SK-N-SH (cell line): ENCODE data around the gene STUB1. TPM values are rescaled to one million over a fixed set of nuclear protein-coding genes. Genes with fewer than 3 reads are reported as not detected.

Experiments used
- CTCF ChIA-PET: fragments of 300-600, 350-600 bp; formaldehyde crosslinking; extraction: SDS; loops from one replicate; lab custom pipeline; 2021; lab: Yijun Ruan, JAX
- POLR2A ChIA-PET: fragments of 350-600 bp; sonication (Branson Sonifier 250); formaldehyde crosslinking; extraction: SDS; loops from one replicate; lab custom pipeline; 2020; ENCODE audit warnings: antibody characterized with exemption, inconsistent platforms; lab: Yijun Ruan, JAX
- DNase-seq: peaks from one replicate; pipeline ENCODE4 v3.0.0; 2012
- H2AFZ ChIP-seq: fragments of 200-600 bp; sonication (generic); 2 replicates; pipeline ENCODE4 v1.8.1; 2016; ENCODE audit warnings: antibody characterized with exemption, mild to moderate bottlenecking, low read depth
- H3F3A ChIP-seq: fragments of 200-600 bp; sonication (generic); replicated peaks from 2 replicates; pipeline ENCODE3; 2016; ENCODE audit warnings: antibody characterized with exemption, mild to moderate bottlenecking; ENCODE audit not compliant: insufficient read depth
- H3K27ac ChIP-seq, 2 experiments: fragments of 200-500 bp in 1 of 2; fragments of 200-600 bp in 1 of 2; sonication (Bioruptor generic) in 1 of 2; sonication (generic), shearing (Covaris generic) in 1 of 2; 2 replicates each; pipeline versions ENCODE4 v1.5.1 to v1.6.1; 2014 to 2016; ENCODE audit warnings: low read depth in 2 of 2, inconsistent platforms in 1 of 2, low read length in 1 of 2, mild to moderate bottlenecking in 1 of 2, mixed read lengths in 1 of 2
- H3K27me3 ChIP-seq: fragments of 200-600 bp; sonication (generic), shearing (Covaris generic); 2 replicates; pipeline ENCODE4 v1.6.1; 2016; ENCODE audit warnings: mixed run types; ENCODE audit not compliant: insufficient read depth
- H3K36me3 ChIP-seq, 2 experiments: fragments of 200-500 bp in 1 of 2; fragments of 200-600 bp in 1 of 2; sonication (Bioruptor generic) in 1 of 2; sonication (generic) in 1 of 2; replicated peaks in 1 of 2; 2 replicates each; pipeline versions ENCODE3 to v1.5.1; 2014 to 2016; ENCODE audit warnings: low read length in 1 of 2, mild to moderate bottlenecking in 1 of 2; ENCODE audit not compliant: insufficient read depth in 2 of 2, control insufficient read depth in 1 of 2
- H3K4me1 ChIP-seq, 2 experiments: fragments of 200-500 bp in 1 of 2; fragments of 200-600 bp in 1 of 2; sonication (Bioruptor generic) in 1 of 2; sonication (generic), shearing (Covaris generic) in 1 of 2; 2 replicates each; pipeline versions ENCODE4 v1.5.1 to v1.6.1; 2014 to 2016; ENCODE audit warnings: low read depth in 1 of 2, low read length in 1 of 2, mixed run types in 1 of 2; ENCODE audit not compliant: insufficient read depth in 2 of 2, control insufficient read depth in 1 of 2
- H3K4me2 ChIP-seq: fragments of 200-600 bp; sonication (generic), shearing (Covaris generic); 2 replicates; pipeline ENCODE4 v1.6.1; 2017; ENCODE audit warnings: mixed run types
- H3K4me3 ChIP-seq, 2 experiments: fragments of 200-500 bp in 1 of 2; fragments of 200-600 bp in 1 of 2; sonication (Bioruptor generic) in 1 of 2; sonication (generic), shearing (Covaris generic) in 1 of 2; 2 replicates each; pipeline versions ENCODE4 v1.5.1 to v1.8.1; 2014 to 2016; ENCODE audit warnings: low read depth in 2 of 2, inconsistent platforms in 1 of 2, low read length in 1 of 2, mild to moderate bottlenecking in 1 of 2, mixed read lengths in 1 of 2, moderate library complexity in 1 of 2
- H3K79me2 ChIP-seq: fragments of 200-600 bp; sonication (generic); 2 replicates; pipeline ENCODE4 v1.8.1; 2017; ENCODE audit warnings: mild to moderate bottlenecking; ENCODE audit not compliant: insufficient read depth
- H3K9ac ChIP-seq: fragments of 200-600 bp; sonication (generic); 2 replicates; pipeline ENCODE4 v1.6.1; 2017; ENCODE audit warnings: mixed run types
- H3K9me2 ChIP-seq: fragments of 200-600 bp; sonication (generic); 2 replicates; pipeline ENCODE4 v1.6.1; 2017; ENCODE audit warnings: mixed run types
- H3K9me3 ChIP-seq: fragments of 200-600 bp; sonication (generic); 2 replicates; pipeline ENCODE4 v1.6.1; 2017; ENCODE audit warnings: mixed run types, mild to moderate bottlenecking, moderate library complexity
- H4K20me1 ChIP-seq: fragments of 200-600 bp; sonication (generic); 2 replicates; pipeline ENCODE4 v1.6.1; 2017; ENCODE audit warnings: mild to moderate bottlenecking, mixed run types; ENCODE audit not compliant: insufficient read depth
- CHD2 ChIP-seq: fragments of 150-350 bp; IDR thresholded peaks from 2 replicates; pipeline ENCODE4 v1.6.1; 2018; ENCODE audit warnings: low read length; ENCODE audit not compliant: partially characterized antibody
- EP300 ChIP-seq, 2 experiments: IDR thresholded peaks; 2 replicates each; pipeline versions ENCODE4 v1.4.0 to v1.6.1; 2012; ENCODE audit warnings: borderline replicate concordance in 1 of 2, low read depth in 1 of 2, low read length in 1 of 2
- EZH2phosphoT487 ChIP-seq: fragments of 200-600 bp; sonication (generic); IDR thresholded peaks from 2 replicates; pipeline ENCODE4 v1.6.1; 2017; ENCODE audit warnings: low read depth, mixed run types, mild to moderate bottlenecking, antibody characterized with exemption, moderate library complexity, borderline replicate concordance
- FOXJ3 ChIP-seq: sonication (generic); formaldehyde crosslinking; IDR thresholded peaks from 2 replicates; pipeline ENCODE4 v1.5.1; 2020; ENCODE audit warnings: mild to moderate bottlenecking, missing genetic modification reagents
- FOXM1 ChIP-seq: IDR thresholded peaks from 2 replicates; pipeline ENCODE4 v1.4.0; 2012; ENCODE audit warnings: low read depth, mild to moderate bottlenecking
- GABPA ChIP-seq: IDR thresholded peaks from 2 replicates; pipeline ENCODE4 v1.4.0; 2012; ENCODE audit warnings: low read depth, mild to moderate bottlenecking
- JUND ChIP-seq: IDR thresholded peaks from 2 replicates; pipeline ENCODE4 v1.4.0; 2012
- MEF2A ChIP-seq: IDR thresholded peaks from 2 replicates; pipeline ENCODE4 v1.4.0; 2012; ENCODE audit warnings: low read depth, borderline replicate concordance
- MXI1 ChIP-seq: IDR thresholded peaks from 2 replicates; pipeline ENCODE4 v1.6.1; 2012; ENCODE audit warnings: mild to moderate bottlenecking, low read depth, low read length, improper control_type of control experiment
- NRF1 ChIP-seq: IDR thresholded peaks from 2 replicates; pipeline ENCODE4 v1.6.1; 2012; ENCODE audit warnings: low read depth, mild to moderate bottlenecking, low read length
- SMC3 ChIP-seq: IDR thresholded peaks from 2 replicates; pipeline ENCODE4 v1.6.1; 2012; ENCODE audit warnings: low read depth, low read length, improper control_type of control experiment
- TAF1 ChIP-seq: IDR thresholded peaks from 2 replicates; pipeline ENCODE4 v1.6.1; 2012; ENCODE audit warnings: low read depth, mild to moderate bottlenecking, low read length, moderate library complexity, borderline replicate concordance
- TEAD4 ChIP-seq: IDR thresholded peaks from 2 replicates; pipeline ENCODE4 v1.4.0; 2012; ENCODE audit warnings: mild to moderate bottlenecking, borderline replicate concordance; ENCODE audit not compliant: insufficient read depth
- WGBS: methylation state at CpG from one replicate; pipeline ENCODE4 v1.1.6; 2017; ENCODE audit warnings: low lambda C conversion rate; 5-methylcytosine and 5-hydroxymethylcytosine counted together
- polyA plus RNA-seq, 3 experiments: library from polyadenylated mRNA; depleted of rRNA; stranded (reverse); fragments of >200 nt; gene quantifications; 2 replicates each; pipeline ENCODE4 v1.2.3, GENCODE V29; 2012
- TF ChIP-seq, protein P1 (sequence below): fragments of 200-600 bp; sonication (generic); IDR thresholded peaks from 2 replicates; pipeline ENCODE4 v1.6.1; 2017; ENCODE audit warnings: antibody characterized with exemption, mild to moderate bottlenecking, moderate library complexity
- TF ChIP-seq, protein P2 (sequence below): fragments of 150-350 bp; IDR thresholded peaks from 2 replicates; pipeline ENCODE4 v1.6.1; 2017; ENCODE audit warnings: antibody characterized with exemption, low read length, low read depth, borderline replicate concordance
- TF ChIP-seq, protein P3 (sequence below): IDR thresholded peaks from 2 replicates; pipeline ENCODE4 v1.4.0; 2012; ENCODE audit warnings: low read depth, borderline replicate concordance

The STUB1 gene
- polyA plus RNA-seq, 1 of the 3 experiments (the other 2 are of a cell fraction), result 323 TPM

DNA sequence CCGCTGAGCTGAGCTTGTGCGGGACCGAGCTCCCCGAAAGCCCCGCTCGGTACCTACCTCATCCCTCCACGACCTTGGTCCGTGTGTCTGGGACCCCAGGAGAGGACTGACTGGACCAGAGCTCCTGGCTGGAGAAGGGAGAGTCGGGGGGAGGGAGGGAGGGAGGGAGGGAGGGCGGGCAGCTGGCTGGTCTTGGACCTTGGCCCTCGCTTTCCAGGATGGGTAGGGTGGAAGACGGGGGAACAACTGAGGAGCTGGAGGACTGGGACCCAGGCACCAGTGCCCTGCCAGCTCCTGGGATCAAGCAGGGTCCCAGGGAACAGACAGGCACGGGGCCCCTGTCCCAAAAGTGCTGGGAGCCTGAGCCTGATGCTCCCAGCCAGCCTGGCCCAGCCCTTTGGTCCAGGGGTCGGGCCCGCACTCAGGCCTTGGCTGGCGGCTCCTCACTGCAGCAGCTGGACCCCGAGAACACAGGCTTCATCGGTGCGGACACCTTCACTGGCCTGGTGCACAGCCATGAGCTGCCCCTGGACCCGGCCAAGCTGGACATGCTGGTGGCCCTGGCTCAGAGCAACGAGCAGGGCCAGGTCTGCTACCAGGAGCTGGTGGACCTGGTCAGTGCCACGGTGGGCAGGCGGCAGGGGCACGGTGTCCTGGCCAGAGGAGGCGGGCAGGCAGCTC is 4.2 kb upstream of the STUB1 start:
- no peak for DNase-seq
- Histone ChIP-seq H3K9ac (no peak overlapping the region), H3K27ac (no peak overlapping the region), H3K4me1 (peaks cover 4 to 18% of the 10 kb centered on the region in 2 experiments; a peak in 2 of 4 replicates), H3K27me3 (no peaks in the 10 kb centered on the region), H3K79me2 (peaks cover 7% of the 10 kb centered on the region), H3K4me3 (no peak overlapping the region; a peak in 1 of 4 replicates), H4K20me1 (peaks cover 4% of the 10 kb centered on the region), H2AFZ (no peak overlapping the region), H3K4me2 (no peak overlapping the region), H3F3A (peaks cover 10% of the 10 kb centered on the region), H3K9me2 (no peaks in the 10 kb centered on the region), H3K36me3 (peaks cover 0 to 32% of the 10 kb centered on the region in 2 experiments), H3K9me3 (no peaks in the 10 kb centered on the region)
- ChIA-PET POLR2A (interaction anchor here (0.7 to 1.2 kb wide), 5 partner anchors 9 to 745 kb away, joined by 3 to 5 read pairs (median 3); partner anchors contain the start of genes JMJD8, UQCC4 and WDR90), CTCF (interaction anchor here (0.6 to 4.6 kb wide), 8 partner anchors 8 to 45 kb away, joined by 3 to 20 read pairs (median 4); partner anchors contain the start of genes ANTKMT, RHOT2 and WDR24)
- TF ChIP-seq, protein P1, sequence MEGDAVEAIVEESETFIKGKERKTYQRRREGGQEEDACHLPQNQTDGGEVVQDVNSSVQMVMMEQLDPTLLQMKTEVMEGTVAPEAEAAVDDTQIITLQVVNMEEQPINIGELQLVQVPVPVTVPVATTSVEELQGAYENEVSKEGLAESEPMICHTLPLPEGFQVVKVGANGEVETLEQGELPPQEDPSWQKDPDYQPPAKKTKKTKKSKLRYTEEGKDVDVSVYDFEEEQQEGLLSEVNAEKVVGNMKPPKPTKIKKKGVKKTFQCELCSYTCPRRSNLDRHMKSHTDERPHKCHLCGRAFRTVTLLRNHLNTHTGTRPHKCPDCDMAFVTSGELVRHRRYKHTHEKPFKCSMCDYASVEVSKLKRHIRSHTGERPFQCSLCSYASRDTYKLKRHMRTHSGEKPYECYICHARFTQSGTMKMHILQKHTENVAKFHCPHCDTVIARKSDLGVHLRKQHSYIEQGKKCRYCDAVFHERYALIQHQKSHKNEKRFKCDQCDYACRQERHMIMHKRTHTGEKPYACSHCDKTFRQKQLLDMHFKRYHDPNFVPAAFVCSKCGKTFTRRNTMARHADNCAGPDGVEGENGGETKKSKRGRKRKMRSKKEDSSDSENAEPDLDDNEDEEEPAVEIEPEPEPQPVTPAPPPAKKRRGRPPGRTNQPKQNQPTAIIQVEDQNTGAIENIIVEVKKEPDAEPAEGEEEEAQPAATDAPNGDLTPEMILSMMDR, result no peak
- TF ChIP-seq, protein P2, sequence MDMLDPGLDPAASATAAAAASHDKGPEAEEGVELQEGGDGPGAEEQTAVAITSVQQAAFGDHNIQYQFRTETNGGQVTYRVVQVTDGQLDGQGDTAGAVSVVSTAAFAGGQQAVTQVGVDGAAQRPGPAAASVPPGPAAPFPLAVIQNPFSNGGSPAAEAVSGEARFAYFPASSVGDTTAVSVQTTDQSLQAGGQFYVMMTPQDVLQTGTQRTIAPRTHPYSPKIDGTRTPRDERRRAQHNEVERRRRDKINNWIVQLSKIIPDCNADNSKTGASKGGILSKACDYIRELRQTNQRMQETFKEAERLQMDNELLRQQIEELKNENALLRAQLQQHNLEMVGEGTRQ, result no peak
- TF ChIP-seq, protein P3, sequence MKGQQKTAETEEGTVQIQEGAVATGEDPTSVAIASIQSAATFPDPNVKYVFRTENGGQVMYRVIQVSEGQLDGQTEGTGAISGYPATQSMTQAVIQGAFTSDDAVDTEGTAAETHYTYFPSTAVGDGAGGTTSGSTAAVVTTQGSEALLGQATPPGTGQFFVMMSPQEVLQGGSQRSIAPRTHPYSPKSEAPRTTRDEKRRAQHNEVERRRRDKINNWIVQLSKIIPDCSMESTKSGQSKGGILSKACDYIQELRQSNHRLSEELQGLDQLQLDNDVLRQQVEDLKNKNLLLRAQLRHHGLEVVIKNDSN, result no peak
- TF ChIP-seq GABPA (no peak), FOXM1 (no peak), FOXJ3 (CRISPR knock-in tag) (no peak), EP300 (IDR thresholded peaks at IDR 0.05; ENCODE audit: borderline replicate concordance in 1 of 2, low read depth in 1 of 2, low read length in 1 of 2) (no peak), JUND (no peak), TAF1 (no peak), MEF2A (no peak), NRF1 (no peak), TEAD4 (no peak), MXI1 (no peak)
- WGBS, result 62% methylated on average over 7 of the region's 25 CpGs

DNA sequence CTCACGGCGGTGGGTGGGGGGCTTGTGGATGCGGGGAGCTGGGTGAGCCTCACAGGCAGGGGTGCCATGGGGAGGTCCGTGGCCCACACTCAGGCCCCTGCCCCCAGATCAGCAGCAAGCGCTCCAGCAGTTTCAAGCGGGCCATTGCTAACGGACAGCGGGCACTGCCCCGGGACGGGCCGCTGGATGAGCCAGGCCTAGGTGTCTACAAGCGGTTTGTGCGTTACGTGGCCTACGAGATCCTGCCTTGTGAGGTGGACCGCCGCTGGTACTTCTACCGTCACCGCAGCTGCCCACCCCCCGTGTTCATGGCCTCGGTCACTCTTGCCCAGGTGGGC is 3.7 kb upstream of the STUB1 start:
- H3F3A ChIP-seq, result peaks cover 14% of the 10 kb centered on the region
- H4K20me1 ChIP-seq, result peaks cover 9% of the 10 kb centered on the region
- H3K79me2 ChIP-seq, result peaks cover 12% of the 10 kb centered on the region
- POLR2A ChIA-PET, result interaction anchor here (1.0 to 1.2 kb wide), 3 partner anchors 8 to 43 kb away, joined by 3 to 5 read pairs (median 4); partner anchors contain the start of genes JMJD8 and WDR90
- peaks cover 4 to 23% of the 10 kb centered on the region in 2 experiments; a peak in 2 of 4 replicates for H3K4me1 ChIP-seq
- H3K27ac ChIP-seq, result no peak overlapping the region
- 91% methylated on average over 5 of the region's 21 CpGs for WGBS
- no peaks in the 10 kb centered on the region for H3K27me3 ChIP-seq
- no peak for TF ChIP-seq SMC3
- TF ChIP-seq CHD2, result no peak
- TF ChIP-seq TEAD4, result no peak
- no peak for TF ChIP-seq EZH2phosphoT487
- TF ChIP-seq, all 33 proteins: peak for 0
- CTCF ChIA-PET, result interaction anchor here (1.0 to 4.6 kb wide), 4 partner anchors 9 to 45 kb away, joined by 3 to 20 read pairs (median 7); partner anchors contain the start of genes ANTKMT and RHOT2
- no peaks in the 10 kb centered on the region for H3K9me3 ChIP-seq
- H3K9ac ChIP-seq, result no peak overlapping the region
- H3K4me3 ChIP-seq, result no peak overlapping the region
- H2AFZ ChIP-seq, result no peak overlapping the region
- H3K4me2 ChIP-seq, result no peak overlapping the region
- peaks cover under 1 to 31% of the 10 kb centered on the region in 2 experiments for H3K36me3 ChIP-seq
- DNase-seq, result no peak
- no peaks in the 10 kb centered on the region for H3K9me2 ChIP-seq
